ENCODE data around the gene EPHA3. TPM values are rescaled to one million over a fixed set of nuclear protein-coding genes. Genes with fewer than 3 reads are reported as not detected.

EPHA3 gene
- total and polyA plus RNA-seq, 9 of the 15 experiments (the other 6 are each of a cell fraction or from before 2014, with no cell fraction given) = not detected

GRCh38 chr3:89180334-89180733 is 72.9 kb downstream of the EPHA3 start (continued):
- TF ChIP-seq PREB (CRISPR knock-in tag; IDR thresholded peaks at IDR 0.05) (no peak), STAG1 (CRISPR knock-in tag; IDR thresholded peaks at IDR 0.05; ENCODE audit: borderline replicate concordance) (no peak), EP400 (IDR thresholded peaks at IDR 0.05) (no peak), THAP12 (CRISPR knock-in tag; IDR thresholded peaks at IDR 0.05) (no peak), MAFK (IDR thresholded peaks at IDR 0.05; ENCODE audit: low read length) (no peak), MEIS2 (IDR thresholded peaks at IDR 0.05; ENCODE audit: partially characterized antibody) (no peak), ATF6 (CRISPR knock-in tag; IDR thresholded peaks at IDR 0.05) (no peak)

Measured in K562 (cell line).